ENCODE results near the gene GALNTL6.
"Not testable (repeated sequence)": the region's sequence is repeated elsewhere in the genome, so short reads cannot be mapped to it uniquely, and the experiment has no call there.

Gene GALNTL6

GRCh38 chr4:172963498-172964294, 1150.5 kb downstream of the GALNTL6 start:
- DNase-seq = no peak

- not testable (repeated sequence) for DNase-seq
Measured at GRCh38 chr4:172970189-172970588, 1157.0 kb downstream of the GALNTL6 start.

- no peak for DNase-seq
Measured at GRCh38 chr4:172974586-172974985, 1161.4 kb downstream of the GALNTL6 start.

GRCh38 chr4:172975651-172976229, 1162.5 kb downstream of the GALNTL6 start:
- no peak for DNase-seq

GRCh38 chr4:172977491-172978041, 1164.4 kb downstream of the GALNTL6 start:
- DNase-seq = not testable (repeated sequence)

- DNase-seq = no peak
Measured at GRCh38 chr4:172978848-172979247, 1165.6 kb downstream of the GALNTL6 start.

- DNase-seq = no peak
Measured at GRCh38 chr4:172979332-172979731, 1166.1 kb downstream of the GALNTL6 start.

- no peak for DNase-seq
Measured at GRCh38 chr4:172980219-172980618, 1167.0 kb downstream of the GALNTL6 start.

- no peak for DNase-seq
Measured at GRCh38 chr4:172982151-172982590, 1169.0 kb downstream of the GALNTL6 start.

GRCh38 chr4:172983014-172983413, 1169.8 kb downstream of the GALNTL6 start:
- DNase-seq = no peak

GRCh38 chr4:172983631-172984030, 1170.4 kb downstream of the GALNTL6 start:
- no peak for DNase-seq

- no peak for DNase-seq
Measured at GRCh38 chr4:172985552-172985951, 1172.3 kb downstream of the GALNTL6 start.

- DNase-seq = no peak
Measured at GRCh38 chr4:172986114-172986513, 1172.9 kb downstream of the GALNTL6 start.

- no peak for DNase-seq
Measured at GRCh38 chr4:172989984-172990820, 1177.0 kb downstream of the GALNTL6 start.

GRCh38 chr4:172992648-172993378, 1179.6 kb downstream of the GALNTL6 start:
- no peak for DNase-seq

GRCh38 chr4:172995161-172995560, 1182.0 kb downstream of the GALNTL6 start:
- peak; percentile 35 for DNase-seq

- no peak for DNase-seq
Measured at GRCh38 chr4:172995704-172996103, 1182.5 kb downstream of the GALNTL6 start.

GRCh38 chr4:172996571-172997216, 1183.5 kb downstream of the GALNTL6 start:
- DNase-seq = no peak

GRCh38 chr4:172997217-172997609, 1184.0 kb downstream of the GALNTL6 start:
- no peak for DNase-seq

GRCh38 chr4:172997856-172998255, 1184.7 kb downstream of the GALNTL6 start:
- DNase-seq = no peak

- peak; percentile 31 for DNase-seq
Measured at GRCh38 chr4:172998527-172999469, 1185.6 kb downstream of the GALNTL6 start.
